Activated CD8-positive, alpha-beta memory T cell treated with anti-CD3 and anti-CD28 coated beads, Interleukin-2, amount 10 ng/mL, durations not matched to agents 7 days and 5 days (primary cell): ENCODE measurements around the gene ELF2. TPM values are rescaled to one million over a fixed set of nuclear protein-coding genes. Genes with fewer than 3 reads are reported as not detected.
"Not testable (repeated sequence)": the region's sequence is repeated elsewhere in the genome, so short reads cannot be mapped to it uniquely, and the experiment has no call there.

ENCODE experiments used
- ATAC-seq: fragments of 150-1000 bp; cut with Tn5 transposase; one replicate; pipeline ENCODE4 v1.10.0; 2021; ENCODE audit warnings: moderate library complexity
- CTCF ChIA-PET: fragments of 350-600 bp; sonication (Branson Sonifier 250); formaldehyde crosslinking; loops from one replicate; lab custom pipeline; 2021; ENCODE audit warnings: antibody characterized with exemption; lab: Charles Lee
- DNase-seq: peaks from one replicate; pipeline ENCODE4 v3.0.0-alpha.2; 2020
- H3K27ac Mint-ChIP-seq: one replicate; pipeline ENCODE4 v1.8.0; 2021; ENCODE audit warnings: mild to moderate bottlenecking, mixed read lengths
- H3K27me3 Mint-ChIP-seq: one replicate; pipeline ENCODE4 v1.8.0; 2021; ENCODE audit warnings: mixed read lengths
- H3K36me3 Mint-ChIP-seq: one replicate; pipeline ENCODE4 v1.8.0; 2021; ENCODE audit warnings: mild to moderate bottlenecking, mixed read lengths
- H3K4me1 Mint-ChIP-seq: one replicate; pipeline ENCODE4 v1.8.0; 2021; ENCODE audit warnings: mixed read lengths
- H3K4me3 Mint-ChIP-seq: one replicate; pipeline ENCODE4 v1.8.0; 2021; ENCODE audit warnings: mild to moderate bottlenecking, moderate library complexity, mixed read lengths
- H3K9me3 Mint-ChIP-seq: one replicate; pipeline ENCODE4 v1.8.0; 2022; ENCODE audit warnings: low read depth, mixed read lengths
- total RNA-seq, 2 experiments: library from RNA; stranded (reverse); gene quantifications; one replicate each; pipeline ENCODE4 v1.2.3, GENCODE V29; 2021

Gene ELF2
- total RNA-seq, 2 experiments from 2014 or later: 27.3 to 39.8 TPM

DNA sequence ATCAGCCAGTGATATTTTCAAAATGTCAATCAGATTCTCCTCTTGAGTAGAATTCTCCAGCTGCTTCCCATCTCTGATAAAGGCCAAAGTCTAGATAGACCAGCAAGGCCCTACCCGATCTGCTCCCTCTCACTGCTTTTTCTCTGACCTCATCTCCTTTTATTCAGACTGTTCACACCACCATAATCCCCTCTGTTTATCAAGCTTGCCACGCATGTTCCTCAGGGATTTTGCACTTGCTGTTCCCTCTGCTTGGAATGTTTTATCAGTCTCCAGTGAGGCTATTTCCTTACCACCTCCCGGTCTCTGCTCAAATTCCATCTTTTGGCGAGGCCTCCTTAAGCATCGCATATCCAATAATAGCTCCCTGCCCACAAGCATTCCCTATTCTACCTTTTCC, 141.4 kb downstream of the ELF2 start:
- no peak overlapping the region for H3K4me3 Mint-ChIP-seq
- CTCF ChIA-PET: interaction anchor here (0.5 to 0.6 kb wide), 2 partner anchors 1394 to 1709 kb away, joined by 3 read pairs; no protein-coding TSS in a partner anchor
- H3K4me1 Mint-ChIP-seq: peaks cover 11% of the 10 kb centered on the region
- ATAC-seq: no peak
- H3K36me3 Mint-ChIP-seq: peaks cover 23% of the 10 kb centered on the region
- DNase-seq: no peak
- H3K27ac Mint-ChIP-seq: no peak overlapping the region
- H3K27me3 Mint-ChIP-seq: no peaks in the 10 kb centered on the region
- no peaks in the 10 kb centered on the region for H3K9me3 Mint-ChIP-seq

DNA sequence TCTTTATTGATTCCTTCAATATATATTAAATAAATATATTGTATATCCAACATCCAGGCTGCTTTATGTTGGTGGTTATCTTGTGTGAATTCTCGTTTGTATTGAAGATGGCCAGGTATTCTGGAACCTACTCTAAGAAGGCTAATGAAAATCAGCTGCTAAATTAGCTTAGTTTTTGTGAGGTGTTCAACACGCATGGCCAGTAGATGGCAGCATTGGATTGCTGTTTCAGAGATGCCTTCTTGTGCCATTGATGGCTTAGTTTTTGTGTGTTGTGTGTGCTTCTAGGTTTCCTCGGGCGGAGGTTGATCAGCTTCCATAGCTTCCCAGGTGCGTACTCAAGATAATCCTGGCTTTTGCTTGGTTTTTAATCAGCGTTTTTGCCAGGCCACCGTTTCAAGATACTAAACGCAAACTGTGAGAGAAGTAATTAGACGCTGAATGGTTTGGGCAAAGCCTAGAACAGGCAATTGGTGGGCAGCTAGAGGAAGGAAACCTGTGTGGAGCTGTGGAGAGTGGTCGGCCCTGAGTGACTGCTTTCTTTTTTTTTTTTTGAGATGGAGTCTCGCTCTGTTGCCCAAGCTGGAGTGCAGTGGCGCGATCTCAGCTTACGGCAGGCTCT, 146.3 kb downstream of the ELF2 start:
- ATAC-seq: peak; percentile 80
- H3K27me3 Mint-ChIP-seq: no peaks in the 10 kb centered on the region
- peak; percentile 84 for DNase-seq
- H3K9me3 Mint-ChIP-seq: no peaks in the 10 kb centered on the region
- H3K4me3 Mint-ChIP-seq: no peak overlapping the region
- H3K27ac Mint-ChIP-seq: no peak overlapping the region
- H3K36me3 Mint-ChIP-seq: peaks cover 4% of the 10 kb centered on the region
- CTCF ChIA-PET: interaction anchor here (0.5 to 4.2 kb wide), 38 partner anchors 10 to 627 kb away, joined by 3 to 53 read pairs (median 5); partner anchors contain the start of genes ELF2, NAA15, NDUFC1 and NOCT
- H3K4me1 Mint-ChIP-seq: peaks cover 13% of the 10 kb centered on the region

DNA sequence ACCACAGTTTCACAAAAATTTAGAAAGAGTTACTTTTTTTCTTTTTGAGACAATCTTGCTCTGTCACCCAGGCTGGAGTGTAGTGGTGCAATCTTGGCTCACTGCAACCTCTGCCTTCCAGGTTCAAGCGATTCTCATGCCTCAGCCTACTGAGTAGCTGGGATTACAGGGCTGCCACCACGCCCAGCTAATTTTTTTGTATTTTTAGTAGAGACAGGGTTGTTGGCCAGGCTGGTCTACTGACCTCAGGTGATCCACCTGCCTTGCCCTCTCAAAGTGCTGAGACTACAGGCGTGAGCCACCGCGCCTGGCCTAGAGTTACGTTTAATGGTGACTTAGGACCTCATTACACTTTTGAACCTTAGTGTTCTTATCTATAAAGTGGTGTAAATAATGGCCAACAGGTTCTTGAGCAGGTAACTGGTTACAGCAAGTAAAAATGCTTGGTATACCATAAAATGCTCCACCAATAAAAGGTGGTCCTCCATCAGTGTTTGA, 147.1 kb downstream of the ELF2 start:
- not testable (repeated sequence) for H3K27me3 Mint-ChIP-seq, DNase-seq, H3K4me3 Mint-ChIP-seq, H3K27ac Mint-ChIP-seq, H3K9me3 Mint-ChIP-seq, ATAC-seq, H3K36me3 Mint-ChIP-seq
- peaks cover 11% of the 10 kb centered on the region for H3K4me1 Mint-ChIP-seq
- CTCF ChIA-PET: interaction anchor here (0.5 to 4.2 kb wide), 38 partner anchors 9 to 627 kb away, joined by 3 to 53 read pairs (median 5); partner anchors contain the start of genes ELF2, NAA15, NDUFC1 and NOCT

DNA sequence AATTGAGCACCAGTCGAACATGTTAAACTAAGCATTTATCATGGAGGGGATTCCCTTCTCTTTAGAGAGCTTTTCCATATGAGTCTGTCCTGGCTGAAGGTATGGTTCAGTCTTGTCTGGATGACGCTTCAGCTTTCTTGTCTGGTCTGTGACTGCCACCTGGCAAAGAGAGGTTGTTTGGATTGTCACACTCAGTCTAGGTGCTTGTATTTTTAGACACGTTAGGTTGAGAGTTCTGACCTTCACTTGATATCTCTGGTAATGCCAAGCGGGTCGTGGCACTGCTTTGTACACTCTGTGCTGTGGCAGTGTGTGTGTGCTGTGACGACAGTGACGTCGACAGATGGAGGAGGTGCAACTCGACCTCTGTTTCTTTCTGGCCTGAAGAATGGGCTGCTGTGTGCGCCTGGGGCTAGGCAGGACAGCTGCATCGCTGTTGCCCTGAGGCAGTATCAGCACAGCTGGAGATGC, 148.8 kb downstream of the ELF2 start:
- Mint-ChIP-seq H3K27ac (no peak overlapping the region), H3K4me3 (no peak overlapping the region), H3K27me3 (no peaks in the 10 kb centered on the region), H3K4me1 (peaks cover 13% of the 10 kb centered on the region), H3K9me3 (no peaks in the 10 kb centered on the region), H3K36me3 (peaks cover 4% of the 10 kb centered on the region)
- DNase-seq (no peak), ATAC-seq (no peak)
- CTCF ChIA-PET: interaction anchor here (0.6 to 1.5 kb wide), 4 partner anchors 10 to 388 kb away, joined by 3 to 6 read pairs (median 3); no protein-coding TSS in a partner anchor

DNA sequence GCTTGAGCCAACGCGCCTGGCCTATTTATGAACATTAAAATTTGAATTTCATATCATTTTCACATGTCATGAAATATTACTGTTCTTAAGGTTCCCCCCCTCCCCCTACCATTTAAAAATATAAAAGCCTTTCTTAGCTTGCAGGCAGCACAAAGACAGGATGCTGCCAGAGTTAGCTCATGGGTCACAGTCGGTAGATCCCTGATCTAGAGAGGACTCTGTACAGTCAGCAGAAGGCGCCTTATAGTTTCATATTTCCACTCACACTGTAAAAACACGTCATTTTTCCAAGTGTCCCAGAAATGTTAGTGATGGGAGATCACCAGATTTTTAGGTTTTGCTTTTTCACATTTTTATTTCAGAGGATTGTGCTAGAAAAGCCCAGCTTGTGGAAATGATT, 149.2 kb downstream of the ELF2 start:
- peaks cover 14% of the 10 kb centered on the region for H3K4me1 Mint-ChIP-seq
- no peak for ATAC-seq
- CTCF ChIA-PET: interaction anchor here (0.6 to 1.5 kb wide), 4 partner anchors 9 to 389 kb away, joined by 3 to 6 read pairs (median 3); no protein-coding TSS in a partner anchor

DNA sequence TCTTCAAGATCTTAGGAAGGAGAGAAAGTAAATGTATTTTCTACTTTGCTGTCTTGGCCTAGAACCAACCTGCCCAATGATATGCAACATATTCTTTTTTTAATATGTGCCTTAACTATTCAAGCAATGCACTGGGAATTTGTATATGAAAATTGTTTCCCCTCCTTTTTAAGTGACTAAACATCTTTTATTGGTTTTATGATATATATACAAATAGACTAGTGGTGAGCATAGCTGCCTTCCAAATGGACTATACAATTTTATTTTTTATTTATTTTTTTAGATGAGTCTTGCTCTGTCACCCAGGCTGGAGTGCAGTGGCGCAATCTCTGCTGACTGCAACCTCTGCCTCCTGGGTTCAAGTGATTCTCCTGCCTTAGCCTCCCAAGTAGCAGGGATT, 151.2 kb downstream of the ELF2 start:
- peaks cover 8% of the 10 kb centered on the region for H3K4me1 Mint-ChIP-seq
- no peak overlapping the region for H3K4me3 Mint-ChIP-seq
- no peaks in the 10 kb centered on the region for H3K27me3 Mint-ChIP-seq
- H3K9me3 Mint-ChIP-seq: no peaks in the 10 kb centered on the region
- H3K27ac Mint-ChIP-seq: no peak overlapping the region
- DNase-seq (no peak), ATAC-seq (no peak)
- CTCF ChIA-PET: interaction anchor here (0.8 kb wide), 1 partner anchor 11 kb away, joined by 3 read pairs; the partner anchor contains the start of gene NOCT
- peaks cover 4% of the 10 kb centered on the region for H3K36me3 Mint-ChIP-seq

More for the DNA sequence above, 149.2 kb downstream of the ELF2 start:
- DNase-seq: no peak
- H3K4me3 Mint-ChIP-seq: no peak overlapping the region
- H3K27me3 Mint-ChIP-seq: no peaks in the 10 kb centered on the region
- H3K27ac Mint-ChIP-seq: no peak overlapping the region
- peaks cover 4% of the 10 kb centered on the region for H3K36me3 Mint-ChIP-seq
- no peaks in the 10 kb centered on the region for H3K9me3 Mint-ChIP-seq

DNA sequence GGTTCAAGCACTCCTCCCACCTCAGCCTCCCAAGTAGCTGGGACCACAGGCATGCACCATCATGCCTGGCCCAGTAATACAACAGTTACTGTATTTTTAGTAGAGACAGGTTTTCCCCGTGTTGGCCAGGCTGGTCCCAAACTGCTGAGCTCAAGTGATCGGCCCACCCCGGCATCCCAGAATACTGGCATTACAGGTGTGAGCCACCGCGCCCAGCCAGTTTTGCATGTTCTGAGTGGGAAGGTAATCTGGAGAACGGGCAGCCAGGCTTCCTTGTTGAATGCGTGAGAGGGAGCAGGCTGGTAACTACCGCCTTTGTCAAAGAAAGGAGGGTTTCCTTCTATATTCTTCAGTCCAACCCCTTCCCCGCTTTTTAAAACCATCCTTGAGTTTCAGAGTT, 152.3 kb downstream of the ELF2 start:
- Mint-ChIP-seq H3K27me3 (no peaks in the 10 kb centered on the region), H3K9me3 (no peaks in the 10 kb centered on the region), H3K4me1 (peaks cover 10% of the 10 kb centered on the region), H3K36me3 (peaks cover 8% of the 10 kb centered on the region), H3K27ac (no peak overlapping the region), H3K4me3 (no peak overlapping the region)
- ATAC-seq (no peak), DNase-seq (no peak)
- CTCF ChIA-PET: no interaction called here

DNA sequence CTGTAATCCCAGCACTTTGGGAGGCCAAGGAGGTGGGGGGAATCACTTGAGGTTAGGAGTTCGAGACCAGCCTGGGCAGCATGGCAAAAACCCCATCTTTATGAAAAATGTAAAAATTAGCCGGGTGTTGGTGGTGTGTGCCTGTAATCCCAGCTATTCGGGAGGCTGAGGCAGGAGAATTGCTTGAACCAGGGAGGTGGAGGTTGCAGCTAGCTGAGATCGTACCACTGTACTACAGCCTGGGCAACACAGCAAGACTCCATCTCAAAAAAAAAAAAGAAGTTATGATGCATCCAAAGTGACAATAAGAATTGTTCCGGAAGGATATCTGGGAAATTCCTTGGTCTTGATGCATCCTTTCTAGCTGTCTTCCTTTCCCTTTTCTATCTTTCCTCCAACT, 154.2 kb downstream of the ELF2 start:
- Mint-ChIP-seq H3K4me3 (no peak overlapping the region), H3K27ac (no peak overlapping the region), H3K9me3 (no peaks in the 10 kb centered on the region), H3K4me1 (peaks cover 25% of the 10 kb centered on the region), H3K27me3 (no peaks in the 10 kb centered on the region), H3K36me3 (peaks cover 11% of the 10 kb centered on the region)
- ATAC-seq (no peak), DNase-seq (no peak)
- CTCF ChIA-PET: interaction anchor here (1.1 to 6.1 kb wide), 3 partner anchors 7 to 56 kb away, joined by 3 to 38 read pairs (median 4); no protein-coding TSS in a partner anchor

DNA sequence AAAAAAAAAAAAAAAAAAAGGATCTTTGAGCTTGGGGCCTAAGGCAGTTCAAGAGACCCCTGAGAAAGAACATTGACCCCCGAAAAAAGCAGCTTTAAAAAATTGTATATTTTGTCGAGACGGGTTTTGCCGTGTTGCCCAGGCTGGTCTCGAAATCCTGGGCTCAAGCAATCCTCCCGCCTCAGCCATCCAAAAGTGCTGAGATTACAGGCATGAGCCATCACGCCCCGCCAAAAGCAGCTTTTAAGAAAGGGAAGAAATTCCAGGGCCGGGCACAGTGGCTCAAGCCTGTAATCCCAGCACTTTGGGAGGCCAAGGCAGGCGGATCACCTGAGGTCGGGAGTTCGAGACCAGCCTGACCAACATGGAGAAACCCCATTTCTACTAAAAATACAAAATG, 155.9 kb downstream of the ELF2 start:
- not testable (repeated sequence) for H3K9me3 Mint-ChIP-seq, DNase-seq, H3K27ac Mint-ChIP-seq, H3K4me3 Mint-ChIP-seq, ATAC-seq, H3K27me3 Mint-ChIP-seq
- H3K4me1 Mint-ChIP-seq: peaks cover 31% of the 10 kb centered on the region
- CTCF ChIA-PET: interaction anchor here (0.8 to 6.1 kb wide), 2 partner anchors 9 to 1353 kb away, joined by 3 to 38 read pairs; partner anchors contain the start of gene SCOC
- peaks cover 13% of the 10 kb centered on the region for H3K36me3 Mint-ChIP-seq

DNA sequence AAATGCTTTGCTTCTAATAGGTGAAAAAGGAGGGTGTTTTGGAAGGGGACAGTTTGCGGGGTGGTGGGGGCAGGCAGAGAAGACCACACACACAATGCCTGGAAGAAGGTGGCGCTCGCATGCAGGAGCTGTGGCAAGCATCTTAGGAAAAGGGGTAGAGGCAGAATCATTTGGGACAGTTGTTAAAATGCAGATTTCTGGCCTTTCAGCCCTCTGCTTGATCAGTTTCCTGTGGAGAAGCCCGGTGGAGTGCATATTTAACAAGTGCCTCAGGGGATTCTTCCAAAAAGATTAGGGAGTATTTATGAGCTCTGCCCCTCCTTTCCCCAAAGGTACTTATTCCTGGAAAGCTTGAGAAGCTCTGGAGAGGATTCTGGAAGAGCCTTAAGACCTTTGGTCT, 156.6 kb downstream of the ELF2 start:
- no peak for ATAC-seq
- H3K27ac Mint-ChIP-seq: no peak overlapping the region
- CTCF ChIA-PET: interaction anchor here (0.7 to 6.1 kb wide), 5 partner anchors 10 to 73 kb away, joined by 3 to 38 read pairs (median 3); no protein-coding TSS in a partner anchor
- no peak overlapping the region for H3K4me3 Mint-ChIP-seq
- peaks cover 13% of the 10 kb centered on the region for H3K36me3 Mint-ChIP-seq
- H3K4me1 Mint-ChIP-seq: peaks cover 31% of the 10 kb centered on the region
- no peaks in the 10 kb centered on the region for H3K9me3 Mint-ChIP-seq
- no peak for DNase-seq
- no peaks in the 10 kb centered on the region for H3K27me3 Mint-ChIP-seq

DNA sequence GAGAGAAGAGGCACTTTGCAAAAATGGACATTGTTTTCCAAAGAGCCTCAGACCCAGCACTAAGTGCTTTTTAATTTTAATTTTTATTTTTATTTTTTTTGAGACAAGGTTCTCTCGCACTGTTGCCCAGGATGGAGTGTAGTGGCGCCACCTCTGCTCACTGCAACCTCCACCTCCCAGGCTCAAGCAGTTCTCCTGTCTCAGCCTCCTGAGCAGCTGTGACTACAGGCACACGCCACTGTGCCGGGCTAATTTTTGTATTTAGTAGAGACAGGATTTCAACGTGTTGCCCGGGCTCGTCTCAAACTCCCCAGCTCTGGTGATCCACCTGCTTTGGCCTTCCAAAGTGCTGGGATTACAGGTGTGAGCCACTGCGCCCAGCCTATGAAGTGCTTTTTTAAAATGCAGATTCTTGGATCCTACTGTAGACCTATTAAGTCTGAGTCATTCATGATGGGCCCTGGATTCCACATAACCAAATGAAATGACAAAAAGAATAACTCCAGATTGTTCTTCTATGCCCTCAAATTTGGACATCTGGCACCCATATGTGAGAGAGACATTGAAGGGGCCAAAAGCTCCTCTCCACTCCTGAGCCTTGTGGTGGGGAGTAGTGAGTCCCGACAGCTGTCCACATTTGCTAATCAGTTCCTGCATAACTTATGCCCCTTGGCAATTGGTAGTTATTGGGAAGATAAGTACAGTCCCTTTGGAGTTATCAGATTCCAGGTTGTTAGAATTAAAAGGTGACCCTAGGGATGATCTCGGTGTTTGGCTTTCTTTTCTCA, 157.9 kb downstream of the ELF2 start:
- CTCF ChIA-PET: interaction anchor here (0.7 to 6.1 kb wide), 8 partner anchors 9 to 1590 kb away, joined by 3 to 38 read pairs (median 3); partner anchors contain the start of gene NAA15
- Mint-ChIP-seq H3K27ac (no peak overlapping the region), H3K9me3 (no peaks in the 10 kb centered on the region), H3K36me3 (peaks cover 10% of the 10 kb centered on the region), H3K4me1 (peaks cover 40% of the 10 kb centered on the region), H3K27me3 (no peaks in the 10 kb centered on the region), H3K4me3 (no peak overlapping the region)
- DNase-seq (no peak), ATAC-seq (no peak)

DNA sequence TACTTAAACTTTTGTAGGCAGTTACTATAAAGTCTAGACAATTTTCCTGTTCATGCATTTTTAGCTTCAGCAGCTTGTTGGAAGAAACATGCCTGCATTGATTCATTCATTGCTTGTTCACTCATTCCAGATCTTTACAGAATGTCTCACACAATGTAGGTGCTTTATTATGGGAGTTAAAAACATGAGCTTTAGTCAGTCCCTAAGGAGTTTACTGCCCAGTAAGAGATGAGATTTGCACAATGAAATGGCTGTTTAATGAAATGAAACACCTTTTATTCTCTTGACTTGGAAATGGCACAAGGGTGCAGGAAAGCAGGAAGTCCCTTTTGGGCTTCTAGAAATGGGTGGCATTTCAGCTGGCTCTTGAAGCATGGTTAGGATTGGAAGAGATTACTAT, 158.5 kb downstream of the ELF2 start:
- H3K36me3 Mint-ChIP-seq: peaks cover 10% of the 10 kb centered on the region
- peaks cover 44% of the 10 kb centered on the region for H3K4me1 Mint-ChIP-seq
- no peaks in the 10 kb centered on the region for H3K27me3 Mint-ChIP-seq
- DNase-seq (no peak), ATAC-seq (no peak)
- H3K9me3 Mint-ChIP-seq: no peaks in the 10 kb centered on the region
- CTCF ChIA-PET: interaction anchor here (0.7 to 6.1 kb wide), 4 partner anchors 9 to 282 kb away, joined by 3 to 38 read pairs (median 4); partner anchors contain the start of gene NAA15
- no peak overlapping the region for H3K4me3 Mint-ChIP-seq
- peak overlapping the region; percentile 13 for H3K27ac Mint-ChIP-seq

DNA sequence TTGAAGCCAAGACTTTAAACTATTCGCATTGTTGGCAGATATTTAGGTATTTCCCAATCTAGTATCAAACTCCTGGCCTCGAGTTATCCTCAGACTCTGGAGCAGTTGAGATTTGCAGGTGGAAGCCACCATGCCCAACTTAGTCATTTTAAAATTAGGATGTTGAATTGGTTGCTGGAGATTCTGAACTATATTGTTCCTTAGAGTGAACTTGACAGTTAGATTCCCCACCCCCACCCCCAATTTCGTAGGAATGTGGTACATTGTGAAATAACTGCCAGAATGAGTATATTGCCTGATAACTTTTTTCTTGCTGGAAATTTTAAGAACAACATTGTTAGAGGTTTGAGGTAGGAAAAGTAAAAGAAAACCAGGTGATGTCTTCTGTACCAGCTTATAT, 159.2 kb downstream of the ELF2 start:
- Mint-ChIP-seq H3K4me3 (no peak overlapping the region), H3K27ac (no peak overlapping the region), H3K4me1 (peaks cover 42% of the 10 kb centered on the region), H3K27me3 (no peaks in the 10 kb centered on the region), H3K9me3 (no peaks in the 10 kb centered on the region), H3K36me3 (peaks cover 10% of the 10 kb centered on the region)
- DNase-seq: no peak
- CTCF ChIA-PET: interaction anchor here (1.1 to 6.1 kb wide), 2 partner anchors 10 to 12 kb away, joined by 6 to 38 read pairs; no protein-coding TSS in a partner anchor
- no peak for ATAC-seq
